Naive thymus-derived CD8-positive, alpha-beta T cell (primary cell): ENCODE results near the gene CUL1. TPM values are rescaled to one million over a fixed set of nuclear protein-coding genes. Genes with fewer than 3 reads are reported as not detected.
A peak's percentile ranks its signal among the peaks of the same experiment; 100 is the strongest.

Experiments
- ATAC-seq, 2 donors: fragments of 150-1000 bp; cut with Tn5 transposase in 1 of 2; sonication (Bioruptor Pico), chemical (Tn5 transposase) in 1 of 2; 1 replicate in 1 of 2; 2 replicates in 1 of 2; pipeline ENCODE4 v1.10.0; 2021; ENCODE audit warnings: mild to moderate bottlenecking in 2 of 2, moderate library complexity in 2 of 2
- POLR2A ChIA-PET: fragments of 350-600 bp; sonication (Branson Sonifier 250); formaldehyde crosslinking; loops from one replicate; lab custom pipeline; 2021; ENCODE audit warnings: antibody characterized with exemption; lab: Charles Lee
- DNase-seq, 10 donors: peaks; one replicate each; pipeline versions ENCODE4 v3.0.0 to v3.0.0-alpha.2; 2020 to 2022
- H3K27ac Mint-ChIP-seq, 10 donors: one replicate each; pipeline ENCODE4 v1.8.0; 2020 to 2022; ENCODE audit warnings: mild to moderate bottlenecking in 10 of 10, mixed read lengths in 10 of 10, moderate library complexity in 4 of 10, inconsistent platforms in 1 of 10
- H3K27me3 Mint-ChIP-seq, 5 donors: one replicate each; pipeline ENCODE4 v1.8.0; 2021 to 2022; ENCODE audit warnings: mixed read lengths in 5 of 5
- H3K36me3 Mint-ChIP-seq, 3 donors: one replicate each; pipeline ENCODE4 v1.8.0; 2020 to 2022; ENCODE audit warnings: mixed read lengths in 3 of 3, mild to moderate bottlenecking in 2 of 3, inconsistent platforms in 1 of 3
- H3K4me1 Mint-ChIP-seq, 4 donors: one replicate each; pipeline ENCODE4 v1.8.0; 2021 to 2022; ENCODE audit warnings: mixed read lengths in 4 of 4
- H3K4me3 Mint-ChIP-seq, 10 donors: one replicate each; pipeline ENCODE4 v1.8.0; 2020 to 2022; ENCODE audit warnings: mild to moderate bottlenecking in 10 of 10, mixed read lengths in 10 of 10, moderate library complexity in 6 of 10, inconsistent platforms in 1 of 10
- H3K9me3 Mint-ChIP-seq, 9 donors: one replicate each; pipeline ENCODE4 v1.8.0; 2020 to 2022; ENCODE audit warnings: mixed read lengths in 9 of 9, mild to moderate bottlenecking in 3 of 9, inconsistent platforms in 1 of 9, moderate library complexity in 1 of 9
- polyA plus RNA-seq, 3 donors: library from polyadenylated mRNA; unstranded; fragments of 300-500 nt; fragmentation: Illumina TruSeq; gene quantifications; one replicate each; pipeline ENCODE4 v1.2.3, GENCODE V29; 2021
- total RNA-seq, 8 experiments: library from RNA in 2 of 8; stranded (reverse) in 2 of 8; gene quantifications; one replicate each; pipeline ENCODE4 v1.2.3 and lab custom pipeline; 2021 to 2026

CUL1 gene
- total and polyA plus RNA-seq, 5 experiments from 2014 or later: 39.2 to 67.7 (median 50.6) TPM

GRCh38 chr7:148750442-148751355 lies 52.0 kb downstream of the CUL1 start:
- Mint-ChIP-seq H3K4me3 (no peak overlapping the region), H3K36me3 (peaks cover 5 to 36% (median 7%) of the 10 kb centered on the region in 3 donors), H3K4me1 (peaks cover 5 to 24% (median 11%) of the 10 kb centered on the region in 4 donors), H3K27ac (peak overlapping the region in 2 of 10 donors; percentile 73 to 81), H3K27me3 (no peaks in the 10 kb centered on the region), H3K9me3 (peaks cover 0 to 1% (median 0%) of the 10 kb centered on the region in 9 donors)
- POLR2A ChIA-PET: no interaction called here
- ATAC-seq (no peak), DNase-seq (no peak)

- Mint-ChIP-seq H3K27ac (peak overlapping the region in 2 of 10 donors; percentile 20 to 32), H3K27me3 (no peaks in the 10 kb centered on the region), H3K9me3 (peaks cover 0 to 1% (median 0%) of the 10 kb centered on the region in 9 donors), H3K36me3 (peaks cover 5 to 45% (median 16%) of the 10 kb centered on the region in 3 donors), H3K4me1 (peaks cover 0 to 17% (median 7%) of the 10 kb centered on the region in 4 donors), H3K4me3 (no peak overlapping the region)
- POLR2A ChIA-PET: no interaction called here
- no peak for ATAC-seq
- no peak for DNase-seq
These were observed 54.5 kb downstream of the CUL1 start for GRCh38 chr7:148753224-148753623.

DNA sequence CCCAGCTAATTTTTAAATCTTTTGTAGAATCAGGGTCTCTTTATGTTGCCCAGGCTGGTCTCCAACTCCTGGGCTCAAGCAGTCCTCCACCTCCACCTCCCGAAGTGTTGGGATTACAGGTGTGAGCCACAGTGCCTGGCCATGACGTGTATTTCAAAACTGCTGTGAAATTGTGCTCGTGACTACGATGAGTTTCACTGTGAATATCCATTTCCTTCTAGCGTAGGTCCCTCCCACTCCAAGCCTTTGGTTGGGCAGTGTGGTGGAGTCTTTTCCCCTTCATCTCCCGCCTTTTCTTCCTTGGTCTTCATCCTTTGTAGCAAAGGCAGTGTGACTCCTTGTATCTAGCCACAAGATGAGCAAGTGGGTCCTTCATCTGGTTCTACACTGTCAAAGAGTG lies 56.2 kb downstream of the CUL1 start:
- ATAC-seq (no peak), DNase-seq (no peak)
- Mint-ChIP-seq H3K4me1 (peaks cover 0 to 12% (median 8%) of the 10 kb centered on the region in 4 donors), H3K27me3 (no peaks in the 10 kb centered on the region), H3K4me3 (no peak overlapping the region), H3K27ac (peak overlapping the region in 2 of 10 donors; percentile 27 to 40), H3K9me3 (no peaks in the 10 kb centered on the region), H3K36me3 (peaks cover 0 to 49% (median 13%) of the 10 kb centered on the region in 3 donors)
- POLR2A ChIA-PET: no interaction called here

DNA sequence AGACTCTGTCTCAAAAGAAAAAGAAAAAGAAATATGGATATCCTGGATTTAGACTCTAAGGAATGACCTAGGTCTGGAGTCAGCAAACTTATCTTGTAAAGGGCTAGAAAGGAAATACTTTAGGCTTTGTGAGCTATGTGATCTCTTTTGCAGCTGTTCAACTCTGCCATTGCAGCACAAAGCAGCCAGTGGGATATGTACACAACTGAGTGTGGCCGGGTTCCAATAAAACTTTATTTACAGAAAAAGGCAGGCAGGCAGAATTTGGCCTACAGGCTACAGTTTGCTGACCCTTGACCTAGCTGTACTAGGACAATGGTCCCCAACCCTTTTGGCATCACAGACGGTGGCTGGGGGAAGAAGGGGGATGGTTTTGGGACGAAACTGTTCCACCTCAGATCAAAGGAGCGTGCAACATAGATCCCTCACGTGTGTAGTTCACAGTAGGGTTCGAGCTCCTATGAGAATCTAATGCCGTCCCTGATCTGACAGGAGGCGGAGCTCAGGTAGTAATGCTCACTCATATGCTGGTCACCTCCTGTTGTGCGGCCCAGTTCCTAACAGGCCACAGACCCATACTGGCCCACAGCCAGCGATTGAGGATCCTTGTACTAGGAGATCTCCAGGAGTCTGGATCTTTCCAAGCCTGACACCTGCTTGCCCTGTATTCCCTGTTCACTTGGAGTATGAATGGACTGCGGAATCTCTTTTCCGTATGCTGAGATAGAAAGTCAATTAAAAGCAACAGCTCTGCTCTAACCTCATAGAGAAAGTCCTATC lies 63.0 kb downstream of the CUL1 start:
- ATAC-seq (no peak), DNase-seq (no peak)
- peaks cover 0 to 79% (median 18%) of the 10 kb centered on the region in 3 donors for H3K36me3 Mint-ChIP-seq
- no peak overlapping the region for H3K4me3 Mint-ChIP-seq
- POLR2A ChIA-PET: no interaction called here
- peak overlapping the region in 2 of 10 donors; percentile 24 to 80 for H3K27ac Mint-ChIP-seq
- H3K27me3 Mint-ChIP-seq: no peaks in the 10 kb centered on the region
- no peaks in the 10 kb centered on the region for H3K9me3 Mint-ChIP-seq
- H3K4me1 Mint-ChIP-seq: peaks cover 0 to 2% (median under 1%) of the 10 kb centered on the region in 4 donors

DNA sequence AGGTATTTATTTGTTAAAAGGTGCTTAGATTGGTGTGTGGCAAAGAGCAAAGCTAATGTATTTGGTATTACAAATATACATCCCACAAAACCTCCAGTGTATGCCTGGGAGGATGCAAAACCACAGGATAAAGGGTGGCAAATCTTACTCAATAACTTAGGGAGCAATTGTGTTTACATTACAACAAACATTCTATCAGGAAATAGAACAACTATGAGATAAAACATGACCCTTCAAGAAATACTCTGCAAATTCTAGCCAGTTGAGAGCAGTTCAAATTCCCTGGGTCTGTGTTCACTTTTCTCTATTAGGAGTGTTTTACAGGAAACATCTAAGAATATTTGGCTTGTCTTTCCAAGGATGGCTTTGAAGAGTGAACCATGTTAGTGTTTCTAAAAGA lies 64.9 kb downstream of the CUL1 start:
- H3K4me1 Mint-ChIP-seq: no peaks in the 10 kb centered on the region
- DNase-seq (no peak), ATAC-seq (no peak)
- H3K27me3 Mint-ChIP-seq: no peaks in the 10 kb centered on the region
- H3K36me3 Mint-ChIP-seq: peaks cover 0 to 80% (median 11%) of the 10 kb centered on the region in 3 donors
- H3K27ac Mint-ChIP-seq: peak overlapping the region in 4 of 10 donors; percentile 12 to 36 (median 26)
- POLR2A ChIA-PET: interaction anchor here (0.6 kb wide), 1 partner anchor 47 kb away, joined by 5 read pairs; no protein-coding TSS in a partner anchor
- H3K9me3 Mint-ChIP-seq: no peaks in the 10 kb centered on the region
- no peak overlapping the region for H3K4me3 Mint-ChIP-seq

- Mint-ChIP-seq H3K9me3 (no peaks in the 10 kb centered on the region), H3K27me3 (no peaks in the 10 kb centered on the region), H3K4me1 (peaks cover 7 to 34% (median 29%) of the 10 kb centered on the region in 4 donors), H3K36me3 (peaks cover 0 to 61% (median 10%) of the 10 kb centered on the region in 3 donors), H3K4me3 (no peak overlapping the region), H3K27ac (peak overlapping the region in 1 of 10 donors; percentile 78)
- no peak for DNase-seq
- ATAC-seq: no peak
- POLR2A ChIA-PET: no interaction called here
These were observed 71.3 kb downstream of the CUL1 start for GRCh38 chr7:148770004-148770403.

GRCh38 chr7:148772297-148773089 lies 73.8 kb downstream of the CUL1 start:
- Mint-ChIP-seq H3K27ac (peak overlapping the region; percentile 23 to 95 (median 85)), H3K4me1 (peaks cover 13 to 44% (median 32%) of the 10 kb centered on the region in 4 donors), H3K27me3 (no peaks in the 10 kb centered on the region), H3K4me3 (peak overlapping the region in 9 of 10 donors; percentile 20 to 78 (median 61)), H3K36me3 (peaks cover 0 to 57% (median 11%) of the 10 kb centered on the region in 3 donors), H3K9me3 (no peaks in the 10 kb centered on the region)
- ATAC-seq (peak in 1 of 2 donors; percentile 24), DNase-seq (no peak)
- POLR2A ChIA-PET: interaction anchor here (0.6 kb wide), 1 partner anchor 723 kb away, joined by 3 read pairs; no protein-coding TSS in a partner anchor

- peak overlapping the region; percentile 9 to 78 (median 63) for H3K4me3 Mint-ChIP-seq
- POLR2A ChIA-PET: interaction anchor here (0.6 to 2.8 kb wide), 3 partner anchors 13 to 193 kb away, joined by 4 to 14 read pairs (median 4); partner anchors contain the start of gene CUL1
These were observed 74.6 kb downstream of the CUL1 start for GRCh38 chr7:148773334-148773733.

DNA sequence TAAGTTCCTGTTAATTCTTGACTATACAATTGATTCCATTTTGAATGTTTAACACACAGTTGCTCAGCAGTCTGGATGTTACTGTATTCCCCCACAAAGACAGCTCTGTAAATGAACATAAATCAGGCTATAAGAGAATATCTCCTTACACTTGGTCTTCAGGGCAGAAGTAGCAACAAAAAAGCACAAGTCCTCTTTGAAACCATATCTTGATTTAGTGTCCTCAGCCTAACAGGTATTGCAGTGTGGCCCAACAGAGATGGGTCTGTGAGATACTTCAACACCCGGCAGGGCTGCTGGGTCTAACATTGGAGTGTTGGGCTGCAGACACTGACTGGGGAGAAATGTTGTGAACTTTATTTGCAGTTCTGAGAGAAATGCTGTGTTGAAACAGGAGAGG lies 75.8 kb downstream of the CUL1 start:
- ATAC-seq (no peak), DNase-seq (no peak)
- Mint-ChIP-seq H3K27ac (peak overlapping the region in 9 of 10 donors; percentile 0 to 91 (median 53)), H3K36me3 (peaks cover 4 to 56% (median 16%) of the 10 kb centered on the region in 3 donors), H3K27me3 (no peaks in the 10 kb centered on the region), H3K4me3 (no peak overlapping the region), H3K9me3 (no peaks in the 10 kb centered on the region), H3K4me1 (peaks cover 21 to 51% (median 38%) of the 10 kb centered on the region in 4 donors)
- POLR2A ChIA-PET: interaction anchor here (2.8 kb wide), 1 partner anchor 76 kb away, joined by 14 read pairs; the partner anchor contains the start of gene CUL1

More at GRCh38 chr7:148773334-148773733, 74.6 kb downstream of the CUL1 start:
- Mint-ChIP-seq H3K36me3 (peaks cover 0 to 54% (median 11%) of the 10 kb centered on the region in 3 donors), H3K27me3 (no peaks in the 10 kb centered on the region), H3K4me1 (peaks cover 14 to 45% (median 32%) of the 10 kb centered on the region in 4 donors), H3K9me3 (no peaks in the 10 kb centered on the region), H3K27ac (peak overlapping the region; percentile 84 to 95 (median 89))
- DNase-seq (peak in 9 of 10 donors; percentile 3 to 70 (median 22)), ATAC-seq (peak; percentile 97 to 99)

- Mint-ChIP-seq H3K4me3 (no peak overlapping the region), H3K9me3 (no peaks in the 10 kb centered on the region), H3K36me3 (peaks cover 4 to 85% (median 27%) of the 10 kb centered on the region in 3 donors), H3K27me3 (no peaks in the 10 kb centered on the region), H3K4me1 (peaks cover 0 to 12% (median 10%) of the 10 kb centered on the region in 4 donors), H3K27ac (peak overlapping the region in 1 of 10 donors; percentile 24)
- DNase-seq: no peak
- POLR2A ChIA-PET: no interaction called here
- no peak for ATAC-seq
These were observed 84.2 kb downstream of the CUL1 start for GRCh38 chr7:148782757-148783456.
